B cell (primary cell): ENCODE data around the gene ALDH4A1. TPM values are rescaled to one million over a fixed set of nuclear protein-coding genes. Genes with fewer than 3 reads are reported as not detected.
A peak's percentile ranks its signal among the peaks of the same experiment; 100 is the strongest.

ENCODE experiments used
- ATAC-seq: fragments of 200-7000 bp; cut with Tn5 transposase; one replicate; pipeline ENCODE4 v1.10.0; 2021; ENCODE audit warnings: low read depth, mild to moderate bottlenecking, moderate number of reproducible peaks, moderate library complexity
- CTCF ChIA-PET: fragments of 350-600 bp; sonication (Branson Sonifier 250); formaldehyde crosslinking; loops from one replicate; lab custom pipeline; 2021; ENCODE audit warnings: antibody characterized with exemption, inconsistent platforms; lab: Charles Lee
- POLR2A ChIA-PET: fragments of 350-600 bp; sonication (Branson Sonifier 250); formaldehyde crosslinking; loops from one replicate; lab custom pipeline; 2021; ENCODE audit warnings: antibody characterized with exemption; lab: Charles Lee
- DNase-seq: peaks from one replicate; pipeline ENCODE4 v3.0.0; 2013
- H2AFZ ChIP-seq: 2 replicates; pipeline ENCODE4 v1.6.1; 2012; ENCODE audit warnings: mild to moderate bottlenecking, low read depth, low read length; ENCODE audit not compliant: insufficient read depth, poor library complexity, severe bottlenecking
- H3K27ac ChIP-seq, 2 donors: 1 replicate in 1 of 2; 2 replicates in 1 of 2; pipeline ENCODE4 v1.5.1; 2012 to 2013; ENCODE audit warnings: low read length in 2 of 2, mild to moderate bottlenecking in 2 of 2, moderate library complexity in 1 of 2
- H3K27me3 ChIP-seq, 4 experiments: fragments of 200-600 bp in 1 of 4; sonication (generic) in 1 of 4; replicated peaks in 1 of 4; 1 replicate in 2 of 4; 2 replicates in 2 of 4; pipeline versions ENCODE4 v1.6.1 to v1.7.0; 2013 to 2016; ENCODE audit warnings: low read length in 3 of 4, mild to moderate bottlenecking in 2 of 4, mixed read lengths in 1 of 4, moderate library complexity in 1 of 4; ENCODE audit not compliant: insufficient read depth in 4 of 4, control insufficient read depth in 3 of 4; ENCODE audit errors: control extremely low read depth in 1 of 4
- H3K36me3 ChIP-seq, 2 experiments: replicated peaks in 1 of 2; 1 replicate in 1 of 2; 2 replicates in 1 of 2; pipeline versions ENCODE4 v1.6.1 to v1.7.1; 2013; ENCODE audit warnings: low read length in 1 of 2; ENCODE audit not compliant: insufficient read depth in 2 of 2, control insufficient read depth in 1 of 2; ENCODE audit errors: control extremely low read depth in 1 of 2, extremely low read depth in 1 of 2
- H3K4me1 ChIP-seq, 2 donors: fragments of 200-600 bp in 1 of 2; sonication (generic) in 1 of 2; 1 replicate in 1 of 2; 2 replicates in 1 of 2; pipeline versions ENCODE4 v1.5.1 to v1.6.1; 2013 to 2017; ENCODE audit warnings: low read length in 2 of 2; ENCODE audit not compliant: control insufficient read depth in 2 of 2, insufficient read depth in 2 of 2
- H3K4me2 ChIP-seq: replicated peaks from 2 replicates; pipeline ENCODE3; 2012; ENCODE audit warnings: mild to moderate bottlenecking, low read depth, low read length; ENCODE audit not compliant: poor library complexity, severe bottlenecking
- H3K4me3 ChIP-seq, 5 experiments: fragments of 200-600 bp in 1 of 5; sonication (generic) in 1 of 5; 1 replicate in 3 of 5; 2 replicates in 2 of 5; pipeline versions ENCODE4 v1.5.1 to v1.7.0; 2011 to 2016; ENCODE audit warnings: low read length in 4 of 5, mild to moderate bottlenecking in 4 of 5, low read depth in 2 of 5, control low read depth in 1 of 5, moderate library complexity in 1 of 5; ENCODE audit not compliant: insufficient read depth in 1 of 5; ENCODE audit errors: control extremely low read depth in 1 of 5, extremely low read depth in 1 of 5
- H3K79me2 ChIP-seq: fragments of 200-600 bp; sonication (generic); one replicate; pipeline ENCODE4 v1.6.0; 2016; ENCODE audit warnings: low read length; ENCODE audit not compliant: control insufficient read depth, insufficient read depth
- H3K9ac ChIP-seq: fragments of 200-600 bp; sonication (generic); 2 replicates; pipeline ENCODE4 v1.6.1; 2017; ENCODE audit warnings: mild to moderate bottlenecking, low read length, moderate library complexity
- H3K9me3 ChIP-seq, 3 donors: one replicate each; pipeline versions ENCODE4 v1.6.1 to v1.7.1; 2013; ENCODE audit warnings: low read length in 2 of 3; ENCODE audit not compliant: control insufficient read depth in 2 of 3, insufficient read depth in 1 of 3; ENCODE audit errors: control extremely low read depth in 1 of 3
- H4K20me1 ChIP-seq: 2 replicates; pipeline ENCODE4 v1.6.0; 2012; ENCODE audit warnings: mild to moderate bottlenecking, low read length; ENCODE audit not compliant: insufficient read depth, control insufficient read depth, poor library complexity, severe bottlenecking
- H3K27ac Mint-ChIP-seq: one replicate; pipeline ENCODE4 v1.8.0; 2021; ENCODE audit warnings: mixed read lengths
- H3K27me3 Mint-ChIP-seq: one replicate; pipeline ENCODE4 v1.8.0; 2021; ENCODE audit warnings: mixed read lengths
- H3K4me1 Mint-ChIP-seq: one replicate; pipeline ENCODE4 v1.8.0; 2021; ENCODE audit warnings: mixed read lengths
- H3K4me3 Mint-ChIP-seq: one replicate; pipeline ENCODE4 v1.8.0; 2021; ENCODE audit warnings: mixed read lengths
- H3K9me3 Mint-ChIP-seq: one replicate; pipeline ENCODE4 v1.8.0; 2022; ENCODE audit warnings: mixed read lengths; ENCODE audit not compliant: insufficient read depth
- CTCF ChIP-seq: fragments of 200-600 bp; IDR thresholded peaks from one replicate; pipeline ENCODE4 v1.8.0; 2022; ENCODE audit warnings: antibody characterized with exemption, mild to moderate bottlenecking
- EZH2 ChIP-seq: IDR thresholded peaks from 2 replicates; pipeline ENCODE4 v1.6.1; 2012; ENCODE audit warnings: borderline replicate concordance, low read depth, mild to moderate bottlenecking, moderate library complexity, low read length; ENCODE audit not compliant: insufficient read depth, poor library complexity, severe bottlenecking
- WGBS: methylation state at CpG from one replicate; pipeline ENCODE4 v1.1.5; 2013; ENCODE audit warnings: missing lambda C conversion rate; ENCODE audit not compliant: insufficient coverage; 5-methylcytosine and 5-hydroxymethylcytosine counted together
- intact Hi-C: fragments of 100-400 bp; cut with micrococcal nuclease; formaldehyde crosslinking; loops from one replicate; pipeline ENCODE4 v1.10.0; 2022
- polyA plus RNA-seq: library from polyadenylated mRNA; depleted of rRNA; stranded (reverse); fragments of >200 nt; gene quantifications from 2 replicates; pipeline ENCODE4 v1.2.3, GENCODE V29; 2012
- total RNA-seq, 2 donors: library from RNA; stranded (reverse); fragments of 120-200 nt in 1 of 2; gene quantifications; 1 replicate in 1 of 2; 2 replicates in 1 of 2; pipeline versions ENCODE4 v1.2.3 to v1.2.4, GENCODE V29; 2013 to 2022

Gene ALDH4A1
- total and polyA plus RNA-seq, 2 donors (not counting 1 experiment from before 2014, with no cell fraction given), result 2.7 to 3.4 TPM

GRCh38 chr1:18926315-18927081, 24.1 kb upstream of the ALDH4A1 start:
- peaks cover 71% of the 10 kb centered on the region for H3K4me1 Mint-ChIP-seq
- no peaks in the 10 kb centered on the region for H3K9me3 Mint-ChIP-seq
- H3K4me3 Mint-ChIP-seq, result peak overlapping the region; percentile 68
- Histone ChIP-seq H2AFZ (peak overlapping the region; percentile 16), H3K4me3 (peak overlapping the region; percentile 11 to 51 (median 38)), H3K27ac (peak overlapping the region; percentile 73 to 85), H4K20me1 (peaks cover 69% of the 10 kb centered on the region), H3K79me2 (peaks cover 85% of the 10 kb centered on the region), H3K4me2 (peak overlapping the region; percentile 81), H3K27me3 (no peaks in the 10 kb centered on the region), H3K9me3 (no peaks in the 10 kb centered on the region), H3K36me3 (no peaks in the 10 kb centered on the region), H3K9ac (peak overlapping the region; percentile 57), H3K4me1 (peaks cover 53 to 54% of the 10 kb centered on the region in 2 donors)
- peak overlapping the region; percentile 97 for H3K27ac Mint-ChIP-seq
- ChIA-PET CTCF (interaction anchor here (0.6 to 9.7 kb wide), 13 partner anchors 12 to 48 kb away, joined by 3 to 127 read pairs (median 5); partner anchors contain the start of genes ALDH4A1 and IFFO2), POLR2A (interaction anchor here (0.9 to 2.6 kb wide), 7 partner anchors 13 to 31 kb away, joined by 6 to 37 read pairs (median 8); partner anchors contain the start of genes ALDH4A1 and IFFO2)
- WGBS, result 3% methylated on average over 9 of the region's 13 CpGs
- TF ChIP-seq CTCF, result peak; percentile 19
- no peak for TF ChIP-seq EZH2
- intact Hi-C loops, result loop anchor here (1.0 to 5.0 kb wide), 5 partner anchors 19 to 46 kb away; partner anchors contain the start of genes ALDH4A1 and IFFO2
- no peaks in the 10 kb centered on the region for H3K27me3 Mint-ChIP-seq
- DNase-seq, result peak; percentile 72
- ATAC-seq, result peak; percentile 84

GRCh38 chr1:18925279-18925678, 22.9 kb upstream of the ALDH4A1 start:
- ChIA-PET POLR2A (no interaction called here), CTCF (interaction anchor here (0.9 to 9.7 kb wide), 6 partner anchors 12 to 49 kb away, joined by 3 to 127 read pairs (median 31); partner anchors contain the start of gene IFFO2)
- Histone ChIP-seq H3K4me2 (no peak overlapping the region), H3K27ac (no peak overlapping the region), H3K79me2 (peaks cover 75% of the 10 kb centered on the region), H3K4me3 (no peak overlapping the region), H3K27me3 (no peaks in the 10 kb centered on the region), H3K9ac (no peak overlapping the region), H2AFZ (no peak overlapping the region), H3K36me3 (no peaks in the 10 kb centered on the region), H3K4me1 (peaks cover 49 to 50% of the 10 kb centered on the region in 2 donors), H3K9me3 (no peaks in the 10 kb centered on the region), H4K20me1 (peaks cover 79% of the 10 kb centered on the region)
- H3K4me1 Mint-ChIP-seq, result peaks cover 61% of the 10 kb centered on the region
- ATAC-seq, result no peak
- H3K4me3 Mint-ChIP-seq, result no peak overlapping the region
- H3K27ac Mint-ChIP-seq, result peak overlapping the region; percentile 41
- over 99% methylated on average over 9 of the region's 9 CpGs for WGBS
- TF ChIP-seq EZH2, result no peak
- no peak for TF ChIP-seq CTCF
- H3K27me3 Mint-ChIP-seq, result no peaks in the 10 kb centered on the region
- no peaks in the 10 kb centered on the region for H3K9me3 Mint-ChIP-seq
- DNase-seq, result no peak
- intact Hi-C loops, result loop anchor here (5.0 kb wide), 1 partner anchor 47 kb away; no protein-coding TSS in a partner anchor
